Peyer's patch (tissue), 4 donors: ENCODE data around the gene CADPS2. TPM values are rescaled to one million over a fixed set of nuclear protein-coding genes. Genes with fewer than 3 reads are reported as not detected.

ENCODE experiments used
- DNase-seq, 3 donors: peaks; one replicate each; pipeline ENCODE4 v3.0.0-alpha.2; 2017 to 2019
- H3K27ac ChIP-seq, 4 donors: fragments of 200-600 bp; sonication (generic); one replicate each; pipeline ENCODE4 v1.5.1; 2016 to 2019
- H3K27me3 ChIP-seq, 2 donors: fragments of 200-600 bp; sonication (generic); one replicate each; pipeline ENCODE4 v1.5.1; 2019
- H3K36me3 ChIP-seq, 3 donors: fragments of 200-600 bp; sonication (generic); one replicate each; pipeline ENCODE4 v1.5.1; 2016 to 2019
- H3K4me1 ChIP-seq, 4 donors: fragments of 200-600 bp; sonication (generic); one replicate each; pipeline ENCODE4 v1.5.1; 2016 to 2019
- H3K4me3 ChIP-seq, 4 donors: fragments of 200-600 bp; sonication (generic); 1 replicate in 3 of 4; 2 replicates in 1 of 4; pipeline ENCODE4 v1.5.1; 2016 to 2019; ENCODE audit warnings: mild to moderate bottlenecking in 1 of 4
- H3K9me3 ChIP-seq, 4 donors: fragments of 200-600 bp; sonication (generic); one replicate each; pipeline ENCODE4 v1.5.1; 2016 to 2019; ENCODE audit warnings: mild to moderate bottlenecking in 1 of 4
- POLR2A ChIP-seq, 2 donors: fragments of 450-650 bp; IDR thresholded peaks; one replicate each; pipeline ENCODE4 v1.5.1; 2017; ENCODE audit warnings: antibody characterized with exemption in 2 of 2, mild to moderate bottlenecking in 2 of 2, moderate library complexity in 2 of 2
- total RNA-seq, 4 donors: library from RNA; depleted of rRNA; stranded (reverse); fragments of >200 nt; gene quantifications; one replicate each; pipeline ENCODE4 v1.1.0, GENCODE V29; 2016
- TF ChIP-seq, protein P1 (sequence below), 6 experiments: fragments of 450-650 bp in 4 of 6; fragments of 200-600 bp in 2 of 6; sonication (generic) in 1 of 6; IDR thresholded peaks; one replicate each; pipeline ENCODE4 v1.5.1; 2017 to 2019; ENCODE audit warnings: antibody characterized with exemption in 6 of 6, mild to moderate bottlenecking in 3 of 6, moderate library complexity in 1 of 6

The CADPS2 gene
- total RNA-seq, 4 donors from 2014 or later, result 11.4 to 21.5 (median 16.5) TPM

DNA sequence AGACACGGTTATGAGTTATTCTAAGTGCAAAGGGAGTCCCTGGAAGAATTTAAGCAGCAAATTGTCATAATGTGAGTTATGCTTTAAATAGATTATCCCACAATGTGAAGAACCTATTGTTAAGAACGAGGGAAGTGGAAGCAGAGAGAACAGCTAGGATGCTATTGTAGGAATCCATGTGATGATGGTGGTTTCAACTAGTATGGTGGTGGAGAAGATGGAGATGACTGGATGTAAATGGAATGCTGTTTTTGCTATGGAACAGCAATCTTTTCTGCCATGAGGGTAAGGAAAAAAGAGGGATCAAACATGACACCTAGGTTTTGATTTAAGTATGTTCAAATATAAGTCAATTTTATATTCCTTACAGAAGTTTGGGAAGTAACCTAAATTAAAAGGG, 378.7 kb downstream of the CADPS2 start:
- DNase-seq, result no peak
- TF ChIP-seq, protein P1, sequence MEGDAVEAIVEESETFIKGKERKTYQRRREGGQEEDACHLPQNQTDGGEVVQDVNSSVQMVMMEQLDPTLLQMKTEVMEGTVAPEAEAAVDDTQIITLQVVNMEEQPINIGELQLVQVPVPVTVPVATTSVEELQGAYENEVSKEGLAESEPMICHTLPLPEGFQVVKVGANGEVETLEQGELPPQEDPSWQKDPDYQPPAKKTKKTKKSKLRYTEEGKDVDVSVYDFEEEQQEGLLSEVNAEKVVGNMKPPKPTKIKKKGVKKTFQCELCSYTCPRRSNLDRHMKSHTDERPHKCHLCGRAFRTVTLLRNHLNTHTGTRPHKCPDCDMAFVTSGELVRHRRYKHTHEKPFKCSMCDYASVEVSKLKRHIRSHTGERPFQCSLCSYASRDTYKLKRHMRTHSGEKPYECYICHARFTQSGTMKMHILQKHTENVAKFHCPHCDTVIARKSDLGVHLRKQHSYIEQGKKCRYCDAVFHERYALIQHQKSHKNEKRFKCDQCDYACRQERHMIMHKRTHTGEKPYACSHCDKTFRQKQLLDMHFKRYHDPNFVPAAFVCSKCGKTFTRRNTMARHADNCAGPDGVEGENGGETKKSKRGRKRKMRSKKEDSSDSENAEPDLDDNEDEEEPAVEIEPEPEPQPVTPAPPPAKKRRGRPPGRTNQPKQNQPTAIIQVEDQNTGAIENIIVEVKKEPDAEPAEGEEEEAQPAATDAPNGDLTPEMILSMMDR (IDR thresholded peaks at IDR 0.05), result no peak
- Histone ChIP-seq H3K4me3 (no peak overlapping the region), H3K4me1 (no peaks in the 10 kb centered on the region), H3K9me3 (no peaks in the 10 kb centered on the region), H3K36me3 (no peaks in the 10 kb centered on the region), H3K27me3 (no peaks in the 10 kb centered on the region), H3K27ac (no peak overlapping the region)

GRCh38 chr7:122492007-122492406, 394.3 kb downstream of the CADPS2 start:
- Histone ChIP-seq H3K27me3 (no peaks in the 10 kb centered on the region), H3K9me3 (no peaks in the 10 kb centered on the region), H3K27ac (no peak overlapping the region), H3K4me3 (no peak overlapping the region), H3K4me1 (no peaks in the 10 kb centered on the region), H3K36me3 (no peaks in the 10 kb centered on the region)
- TF ChIP-seq, protein P1 (IDR thresholded peaks at IDR 0.05), result no peak
- TF ChIP-seq POLR2A (IDR thresholded peaks at IDR 0.05), result no peak
- no peak for DNase-seq

DNA sequence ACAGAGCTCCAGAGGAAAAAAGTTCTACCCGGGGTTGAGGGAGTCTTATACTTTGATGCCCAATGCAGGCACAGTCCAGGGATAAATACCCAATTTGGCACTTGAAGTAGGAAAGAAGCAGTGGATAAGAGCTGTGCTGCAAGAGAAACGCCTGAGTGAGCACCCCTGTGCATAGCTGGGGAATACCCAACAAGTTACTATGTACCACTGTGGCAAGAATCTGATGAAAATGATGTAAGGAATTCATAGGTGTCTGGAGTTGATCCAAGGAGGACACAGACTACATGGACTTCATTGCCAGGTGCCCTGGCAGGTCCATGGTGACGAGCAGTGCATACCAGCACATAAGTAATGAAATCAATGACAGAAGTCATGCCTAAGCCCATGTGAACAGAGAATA, 398.0 kb downstream of the CADPS2 start:
- Histone ChIP-seq H3K27me3 (no peaks in the 10 kb centered on the region), H3K4me3 (no peak overlapping the region), H3K4me1 (no peaks in the 10 kb centered on the region), H3K36me3 (no peaks in the 10 kb centered on the region), H3K27ac (no peak overlapping the region), H3K9me3 (no peaks in the 10 kb centered on the region)
- no peak for TF ChIP-seq POLR2A (IDR thresholded peaks at IDR 0.05)
- TF ChIP-seq, protein P1 (IDR thresholded peaks at IDR 0.05), result no peak
- DNase-seq, result no peak

DNA sequence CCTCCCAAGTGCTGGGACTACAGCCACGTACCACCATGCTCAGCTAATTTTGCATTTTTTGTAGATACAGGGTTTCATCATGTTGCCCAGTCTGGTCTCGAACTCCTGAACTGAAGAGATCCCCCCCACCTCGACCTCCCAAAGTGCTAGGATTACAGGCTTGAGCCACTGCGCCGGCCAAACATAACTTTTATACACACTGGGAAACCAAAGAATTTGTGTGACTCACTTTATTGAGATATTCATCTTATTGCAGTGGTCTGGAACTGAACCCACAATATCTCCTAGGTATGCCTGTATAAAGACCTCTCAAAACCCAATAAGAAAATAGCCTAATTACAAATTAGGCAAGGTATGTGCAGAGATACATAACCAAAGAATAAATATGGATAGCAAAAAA, 399.1 kb downstream of the CADPS2 start:
- H3K4me1 ChIP-seq, result no peaks in the 10 kb centered on the region
- no peaks in the 10 kb centered on the region for H3K9me3 ChIP-seq
- no peak for DNase-seq
- TF ChIP-seq, protein P1 (IDR thresholded peaks at IDR 0.05), result no peak
- no peak for TF ChIP-seq POLR2A (IDR thresholded peaks at IDR 0.05)
- H3K27ac ChIP-seq, result no peak overlapping the region
- H3K4me3 ChIP-seq, result no peak overlapping the region
- H3K36me3 ChIP-seq, result no peaks in the 10 kb centered on the region
- H3K27me3 ChIP-seq, result no peaks in the 10 kb centered on the region

DNA sequence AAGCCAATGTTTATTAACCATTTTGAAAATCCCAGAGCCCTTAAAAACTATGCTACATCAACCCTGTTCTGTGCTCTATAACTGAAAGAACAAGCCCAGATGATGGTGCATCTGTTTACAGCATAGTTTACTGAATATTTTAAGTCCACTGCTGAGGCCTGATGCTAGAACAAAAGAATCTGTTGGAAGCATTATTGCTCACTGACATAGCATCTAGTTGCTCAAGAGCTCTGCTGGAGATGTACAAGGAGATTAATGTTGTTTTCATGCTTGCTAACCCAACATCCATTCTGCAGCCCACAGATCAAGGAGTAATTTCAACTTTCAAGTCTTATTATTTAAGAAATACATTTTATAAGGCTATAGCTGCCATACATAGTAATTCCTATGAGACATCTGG, 400.4 kb downstream of the CADPS2 start:
- H3K27me3 ChIP-seq, result no peaks in the 10 kb centered on the region
- no peaks in the 10 kb centered on the region for H3K4me1 ChIP-seq
- H3K9me3 ChIP-seq, result no peaks in the 10 kb centered on the region
- no peak for DNase-seq
- no peak overlapping the region for H3K27ac ChIP-seq
- TF ChIP-seq, protein P1 (IDR thresholded peaks at IDR 0.05), result no peak
- no peak for TF ChIP-seq POLR2A (IDR thresholded peaks at IDR 0.05)
- no peak overlapping the region for H3K4me3 ChIP-seq
- no peaks in the 10 kb centered on the region for H3K36me3 ChIP-seq

GRCh38 chr7:122482212-122482611, 404.0 kb downstream of the CADPS2 start:
- H3K36me3 ChIP-seq, result no peaks in the 10 kb centered on the region

More at GRCh38 chr7:122482212-122482611, 404.0 kb downstream of the CADPS2 start:
- Histone ChIP-seq H3K9me3 (no peaks in the 10 kb centered on the region), H3K27me3 (no peaks in the 10 kb centered on the region), H3K27ac (no peak overlapping the region), H3K4me3 (no peak overlapping the region), H3K4me1 (no peaks in the 10 kb centered on the region)
- no peak for TF ChIP-seq POLR2A (IDR thresholded peaks at IDR 0.05)
- TF ChIP-seq, protein P1 (IDR thresholded peaks at IDR 0.05), result no peak
- DNase-seq, result no peak
